Measurements from ENCODE around the gene RCOR1.

- TF ChIP-seq CTCF (IDR thresholded peaks at IDR 0.05) (no peak), ZFX (IDR thresholded peaks at IDR 0.05; ENCODE audit: borderline replicate concordance) (no peak)
Measured at GRCh38 chr14:102633906-102634595, 41.6 kb downstream of the RCOR1 start.
